GM23338 (cell line): ENCODE measurements around the gene ATG16L2.

Experiments
- CREB1 ChIP-seq: fragments of 250-450 bp; sonication (Bioruptor Pico); IDR thresholded peaks from 2 replicates; pipeline ENCODE4 v1.5.0; 2020; ENCODE audit warnings: low read depth, mild to moderate bottlenecking, moderate library complexity
- EZH2 ChIP-seq: fragments of 200-600 bp; sonication (generic); IDR thresholded peaks from one replicate; pipeline ENCODE4 v1.8.0; 2017; ENCODE audit warnings: antibody characterized with exemption, mild to moderate bottlenecking, low read depth; ENCODE audit not compliant: unreplicated experiment
- EZH2phosphoT487 ChIP-seq: fragments of 200-600 bp; sonication (generic); IDR thresholded peaks from one replicate; pipeline ENCODE4 v1.8.1; 2018; ENCODE audit warnings: antibody characterized with exemption; ENCODE audit not compliant: unreplicated experiment
- JUNB ChIP-seq: IDR thresholded peaks from one replicate; pipeline ENCODE4 v1.6.1; 2016; ENCODE audit warnings: antibody characterized with exemption; ENCODE audit not compliant: unreplicated experiment
- NANOG ChIP-seq: IDR thresholded peaks from 2 replicates; pipeline ENCODE4 v1.6.1; 2016; ENCODE audit warnings: antibody characterized with exemption, borderline replicate concordance
- POLR2AphosphoS5 ChIP-seq: IDR thresholded peaks from 2 replicates; pipeline ENCODE4 v1.6.1; 2016; ENCODE audit warnings: antibody characterized with exemption, low read depth
- STAT1 ChIP-seq: IDR thresholded peaks from one replicate; pipeline ENCODE4 v1.6.1; 2016; ENCODE audit warnings: antibody characterized with exemption; ENCODE audit not compliant: unreplicated experiment
- ZNF114 ChIP-seq: fragments of 250-450 bp; sonication (Bioruptor Pico); IDR thresholded peaks from 2 replicates; pipeline ENCODE4 v1.5.0; 2020; ENCODE audit warnings: mild to moderate bottlenecking, moderate library complexity
- ZNF331 ChIP-seq: fragments of 250-450 bp; sonication (Bioruptor Pico); IDR thresholded peaks from 2 replicates; pipeline ENCODE4 v1.5.0; 2020; ENCODE audit warnings: low read depth, mild to moderate bottlenecking, moderate library complexity
- TF ChIP-seq, protein P1 (sequence below), 2 experiments: fragments of 200-600 bp in 1 of 2; sonication (generic) in 1 of 2; conservative IDR thresholded peaks; 2 replicates each; pipeline versions ENCODE4 v1.5.1 to v1.6.1; 2016 to 2017; ENCODE audit warnings: antibody characterized with exemption in 2 of 2, low read depth in 2 of 2, mild to moderate bottlenecking in 2 of 2, moderate library complexity in 1 of 2
- TF ChIP-seq, protein P2 (sequence below): IDR thresholded peaks from one replicate; pipeline ENCODE4 v1.6.1; 2018; ENCODE audit warnings: antibody characterized with exemption; ENCODE audit not compliant: unreplicated experiment
- TF ChIP-seq, protein P3 (sequence below): fragments of 250-450 bp; sonication (Bioruptor Pico); IDR thresholded peaks from 2 replicates; pipeline ENCODE4 v1.5.0; 2020; ENCODE audit warnings: mild to moderate bottlenecking, moderate library complexity

DNA sequence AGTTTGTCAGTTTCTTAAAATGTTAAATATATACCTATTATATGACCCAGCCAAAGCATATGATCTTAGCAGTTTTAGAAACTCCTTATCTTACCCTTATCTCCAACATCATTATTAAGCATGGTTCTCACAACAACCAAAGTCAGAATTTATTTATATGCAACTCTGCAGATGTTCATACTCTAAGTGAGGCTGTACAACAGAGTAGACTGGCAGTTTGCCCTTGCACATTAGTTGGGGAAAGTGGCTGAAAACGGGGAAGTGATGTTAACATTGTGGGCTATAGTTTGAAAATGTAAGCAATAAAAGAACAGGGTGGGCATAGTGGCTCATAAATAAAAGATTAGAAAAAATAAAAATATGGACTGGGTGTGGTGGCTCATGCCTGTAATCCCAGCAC is 49.7 kb downstream of the ATG16L2 start:
- TF ChIP-seq, protein P1, sequence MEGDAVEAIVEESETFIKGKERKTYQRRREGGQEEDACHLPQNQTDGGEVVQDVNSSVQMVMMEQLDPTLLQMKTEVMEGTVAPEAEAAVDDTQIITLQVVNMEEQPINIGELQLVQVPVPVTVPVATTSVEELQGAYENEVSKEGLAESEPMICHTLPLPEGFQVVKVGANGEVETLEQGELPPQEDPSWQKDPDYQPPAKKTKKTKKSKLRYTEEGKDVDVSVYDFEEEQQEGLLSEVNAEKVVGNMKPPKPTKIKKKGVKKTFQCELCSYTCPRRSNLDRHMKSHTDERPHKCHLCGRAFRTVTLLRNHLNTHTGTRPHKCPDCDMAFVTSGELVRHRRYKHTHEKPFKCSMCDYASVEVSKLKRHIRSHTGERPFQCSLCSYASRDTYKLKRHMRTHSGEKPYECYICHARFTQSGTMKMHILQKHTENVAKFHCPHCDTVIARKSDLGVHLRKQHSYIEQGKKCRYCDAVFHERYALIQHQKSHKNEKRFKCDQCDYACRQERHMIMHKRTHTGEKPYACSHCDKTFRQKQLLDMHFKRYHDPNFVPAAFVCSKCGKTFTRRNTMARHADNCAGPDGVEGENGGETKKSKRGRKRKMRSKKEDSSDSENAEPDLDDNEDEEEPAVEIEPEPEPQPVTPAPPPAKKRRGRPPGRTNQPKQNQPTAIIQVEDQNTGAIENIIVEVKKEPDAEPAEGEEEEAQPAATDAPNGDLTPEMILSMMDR (conservative IDR thresholded peaks at IDR 0.05; ENCODE audit: low read depth in 2 of 2) = no peak
- TF ChIP-seq, protein P2, sequence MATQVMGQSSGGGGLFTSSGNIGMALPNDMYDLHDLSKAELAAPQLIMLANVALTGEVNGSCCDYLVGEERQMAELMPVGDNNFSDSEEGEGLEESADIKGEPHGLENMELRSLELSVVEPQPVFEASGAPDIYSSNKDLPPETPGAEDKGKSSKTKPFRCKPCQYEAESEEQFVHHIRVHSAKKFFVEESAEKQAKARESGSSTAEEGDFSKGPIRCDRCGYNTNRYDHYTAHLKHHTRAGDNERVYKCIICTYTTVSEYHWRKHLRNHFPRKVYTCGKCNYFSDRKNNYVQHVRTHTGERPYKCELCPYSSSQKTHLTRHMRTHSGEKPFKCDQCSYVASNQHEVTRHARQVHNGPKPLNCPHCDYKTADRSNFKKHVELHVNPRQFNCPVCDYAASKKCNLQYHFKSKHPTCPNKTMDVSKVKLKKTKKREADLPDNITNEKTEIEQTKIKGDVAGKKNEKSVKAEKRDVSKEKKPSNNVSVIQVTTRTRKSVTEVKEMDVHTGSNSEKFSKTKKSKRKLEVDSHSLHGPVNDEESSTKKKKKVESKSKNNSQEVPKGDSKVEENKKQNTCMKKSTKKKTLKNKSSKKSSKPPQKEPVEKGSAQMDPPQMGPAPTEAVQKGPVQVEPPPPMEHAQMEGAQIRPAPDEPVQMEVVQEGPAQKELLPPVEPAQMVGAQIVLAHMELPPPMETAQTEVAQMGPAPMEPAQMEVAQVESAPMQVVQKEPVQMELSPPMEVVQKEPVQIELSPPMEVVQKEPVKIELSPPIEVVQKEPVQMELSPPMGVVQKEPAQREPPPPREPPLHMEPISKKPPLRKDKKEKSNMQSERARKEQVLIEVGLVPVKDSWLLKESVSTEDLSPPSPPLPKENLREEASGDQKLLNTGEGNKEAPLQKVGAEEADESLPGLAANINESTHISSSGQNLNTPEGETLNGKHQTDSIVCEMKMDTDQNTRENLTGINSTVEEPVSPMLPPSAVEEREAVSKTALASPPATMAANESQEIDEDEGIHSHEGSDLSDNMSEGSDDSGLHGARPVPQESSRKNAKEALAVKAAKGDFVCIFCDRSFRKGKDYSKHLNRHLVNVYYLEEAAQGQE = no peak
- TF ChIP-seq POLR2AphosphoS5 (no peak), EZH2 (no peak), ZNF114 (CRISPR knock-in tag) (no peak), CREB1 (CRISPR knock-in tag) (no peak), JUNB (no peak), EZH2phosphoT487 (no peak), STAT1 (no peak), NANOG (no peak), ZNF331 (CRISPR knock-in tag) (no peak)
- TF ChIP-seq, protein P3, sequence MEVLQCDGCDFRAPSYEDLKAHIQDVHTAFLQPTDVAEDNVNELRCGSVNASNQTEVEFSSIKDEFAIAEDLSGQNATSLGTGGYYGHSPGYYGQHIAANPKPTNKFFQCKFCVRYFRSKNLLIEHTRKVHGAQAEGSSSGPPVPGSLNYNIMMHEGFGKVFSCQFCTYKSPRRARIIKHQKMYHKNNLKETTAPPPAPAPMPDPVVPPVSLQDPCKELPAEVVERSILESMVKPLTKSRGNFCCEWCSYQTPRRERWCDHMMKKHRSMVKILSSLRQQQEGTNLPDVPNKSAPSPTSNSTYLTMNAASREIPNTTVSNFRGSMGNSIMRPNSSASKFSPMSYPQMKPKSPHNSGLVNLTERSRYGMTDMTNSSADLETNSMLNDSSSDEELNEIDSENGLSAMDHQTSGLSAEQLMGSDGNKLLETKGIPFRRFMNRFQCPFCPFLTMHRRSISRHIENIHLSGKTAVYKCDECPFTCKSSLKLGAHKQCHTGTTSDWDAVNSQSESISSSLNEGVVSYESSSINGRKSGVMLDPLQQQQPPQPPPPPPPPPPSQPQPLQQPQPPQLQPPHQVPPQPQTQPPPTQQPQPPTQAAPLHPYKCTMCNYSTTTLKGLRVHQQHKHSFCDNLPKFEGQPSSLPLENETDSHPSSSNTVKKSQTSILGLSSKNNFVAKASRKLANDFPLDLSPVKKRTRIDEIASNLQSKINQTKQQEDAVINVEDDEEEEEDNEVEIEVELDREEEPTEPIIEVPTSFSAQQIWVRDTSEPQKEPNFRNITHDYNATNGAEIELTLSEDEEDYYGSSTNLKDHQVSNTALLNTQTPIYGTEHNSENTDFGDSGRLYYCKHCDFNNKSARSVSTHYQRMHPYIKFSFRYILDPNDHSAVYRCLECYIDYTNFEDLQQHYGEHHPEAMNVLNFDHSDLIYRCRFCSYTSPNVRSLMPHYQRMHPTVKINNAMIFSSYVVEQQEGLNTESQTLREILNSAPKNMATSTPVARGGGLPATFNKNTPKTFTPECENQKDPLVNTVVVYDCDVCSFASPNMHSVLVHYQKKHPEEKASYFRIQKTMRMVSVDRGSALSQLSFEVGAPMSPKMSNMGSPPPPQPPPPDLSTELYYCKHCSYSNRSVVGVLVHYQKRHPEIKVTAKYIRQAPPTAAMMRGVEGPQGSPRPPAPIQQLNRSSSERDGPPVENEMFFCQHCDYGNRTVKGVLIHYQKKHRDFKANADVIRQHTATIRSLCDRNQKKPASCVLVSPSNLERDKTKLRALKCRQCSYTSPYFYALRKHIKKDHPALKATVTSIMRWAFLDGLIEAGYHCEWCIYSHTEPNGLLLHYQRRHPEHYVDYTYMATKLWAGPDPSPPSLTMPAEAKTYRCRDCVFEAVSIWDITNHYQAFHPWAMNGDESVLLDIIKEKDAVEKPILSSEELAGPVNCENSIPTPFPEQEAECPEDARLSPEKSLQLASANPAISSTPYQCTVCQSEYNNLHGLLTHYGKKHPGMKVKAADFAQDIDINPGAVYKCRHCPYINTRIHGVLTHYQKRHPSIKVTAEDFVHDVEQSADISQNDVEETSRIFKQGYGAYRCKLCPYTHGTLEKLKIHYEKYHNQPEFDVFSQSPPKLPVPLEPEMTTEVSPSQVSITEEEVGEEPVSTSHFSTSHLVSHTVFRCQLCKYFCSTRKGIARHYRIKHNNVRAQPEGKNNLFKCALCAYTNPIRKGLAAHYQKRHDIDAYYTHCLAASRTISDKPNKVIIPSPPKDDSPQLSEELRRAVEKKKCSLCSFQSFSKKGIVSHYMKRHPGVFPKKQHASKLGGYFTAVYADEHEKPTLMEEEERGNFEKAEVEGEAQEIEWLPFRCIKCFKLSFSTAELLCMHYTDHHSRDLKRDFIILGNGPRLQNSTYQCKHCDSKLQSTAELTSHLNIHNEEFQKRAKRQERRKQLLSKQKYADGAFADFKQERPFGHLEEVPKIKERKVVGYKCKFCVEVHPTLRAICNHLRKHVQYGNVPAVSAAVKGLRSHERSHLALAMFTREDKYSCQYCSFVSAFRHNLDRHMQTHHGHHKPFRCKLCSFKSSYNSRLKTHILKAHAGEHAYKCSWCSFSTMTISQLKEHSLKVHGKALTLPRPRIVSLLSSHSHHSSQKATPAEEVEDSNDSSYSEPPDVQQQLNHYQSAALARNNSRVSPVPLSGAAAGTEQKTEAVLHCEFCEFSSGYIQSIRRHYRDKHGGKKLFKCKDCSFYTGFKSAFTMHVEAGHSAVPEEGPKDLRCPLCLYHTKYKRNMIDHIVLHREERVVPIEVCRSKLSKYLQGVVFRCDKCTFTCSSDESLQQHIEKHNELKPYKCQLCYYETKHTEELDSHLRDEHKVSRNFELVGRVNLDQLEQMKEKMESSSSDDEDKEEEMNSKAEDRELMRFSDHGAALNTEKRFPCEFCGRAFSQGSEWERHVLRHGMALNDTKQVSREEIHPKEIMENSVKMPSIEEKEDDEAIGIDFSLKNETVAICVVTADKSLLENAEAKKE (CRISPR knock-in tag) = no peak
